H9 (cell line): ENCODE data around the gene OSBPL1A. TPM values are rescaled to one million over a fixed set of nuclear protein-coding genes. Genes with fewer than 3 reads are reported as not detected.

Source experiments
- DNase-seq: peaks from one replicate; pipeline ENCODE4 v3.0.0-alpha.2; 2017
- H2AFZ ChIP-seq: one replicate; pipeline ENCODE4 v1.6.1; 2013; ENCODE audit warnings: mild to moderate bottlenecking, low read length, control low read depth, moderate library complexity
- H2AK5ac ChIP-seq: 2 replicates; pipeline ENCODE4 v1.6.1; 2013; ENCODE audit warnings: low read length, control low read depth, mixed read lengths; ENCODE audit not compliant: insufficient read length
- H2BK120ac ChIP-seq: one replicate; pipeline ENCODE4 v1.6.1; 2013; ENCODE audit warnings: low read depth, mild to moderate bottlenecking, low read length, control low read depth, inconsistent platforms; ENCODE audit not compliant: poor library complexity, severe bottlenecking
- H2BK12ac ChIP-seq: 2 replicates; pipeline ENCODE4 v1.6.1; 2013; ENCODE audit warnings: low read length, control low read depth, mixed read lengths, low read depth; ENCODE audit not compliant: insufficient read length
- H2BK15ac ChIP-seq: 2 replicates; pipeline ENCODE4 v1.6.1; 2013; ENCODE audit warnings: low read depth, low read length, control low read depth
- H2BK20ac ChIP-seq: one replicate; pipeline ENCODE4 v1.6.1; 2013; ENCODE audit warnings: low read depth, mild to moderate bottlenecking, low read length, control low read depth, inconsistent platforms; ENCODE audit not compliant: poor library complexity, severe bottlenecking
- H2BK5ac ChIP-seq: 2 replicates; pipeline ENCODE4 v1.6.1; 2013; ENCODE audit warnings: low read length, control low read depth, mixed read lengths; ENCODE audit not compliant: insufficient read length
- H3K14ac ChIP-seq: 2 replicates; pipeline ENCODE4 v1.6.1; 2013; ENCODE audit warnings: low read length, control low read depth; ENCODE audit not compliant: insufficient read depth
- H3K18ac ChIP-seq: 2 replicates; pipeline ENCODE4 v1.6.1; 2013; ENCODE audit warnings: low read depth, mild to moderate bottlenecking, mixed read lengths, low read length, control low read depth; ENCODE audit not compliant: insufficient read length
- H3K23ac ChIP-seq: 2 replicates; pipeline ENCODE4 v1.6.1; 2013; ENCODE audit warnings: low read length, control low read depth, mixed read lengths, low read depth; ENCODE audit not compliant: insufficient read length
- H3K23me2 ChIP-seq: 2 replicates; pipeline ENCODE4 v1.6.1; 2013; ENCODE audit warnings: low read depth, mild to moderate bottlenecking, mixed read lengths, low read length, control low read depth; ENCODE audit not compliant: insufficient read length, poor library complexity, severe bottlenecking
- H3K27ac ChIP-seq: 2 replicates; pipeline ENCODE4 v1.5.1; 2013; ENCODE audit warnings: low read length, control low read depth, mixed read lengths, low read depth; ENCODE audit not compliant: insufficient read length
- H3K27me3 ChIP-seq: 2 replicates; pipeline ENCODE4 v1.6.1; 2013; ENCODE audit warnings: low read length, control low read depth, inconsistent platforms; ENCODE audit not compliant: insufficient read depth
- H3K4ac ChIP-seq: 2 replicates; pipeline ENCODE4 v1.6.1; 2013; ENCODE audit warnings: low read depth, mild to moderate bottlenecking, control low read depth, inconsistent platforms, low read length, moderate library complexity
- H3K4me1 ChIP-seq: 2 replicates; pipeline ENCODE4 v1.6.1; 2013; ENCODE audit warnings: low read length, control low read depth, inconsistent platforms; ENCODE audit not compliant: insufficient read depth
- H3K4me2 ChIP-seq: 2 replicates; pipeline ENCODE4 v1.6.1; 2013; ENCODE audit warnings: low read length, control low read depth, mixed read lengths; ENCODE audit not compliant: insufficient read length, insufficient read depth
- H3K56ac ChIP-seq: 2 replicates; pipeline ENCODE4 v1.6.1; 2013; ENCODE audit warnings: low read depth, mild to moderate bottlenecking, mixed read lengths, low read length, control low read depth; ENCODE audit not compliant: insufficient read length
- H3K79me1 ChIP-seq: 2 replicates; pipeline ENCODE4 v1.6.1; 2013; ENCODE audit warnings: low read depth, mild to moderate bottlenecking, moderate library complexity, low read length, control low read depth, inconsistent platforms; ENCODE audit not compliant: insufficient read depth, poor library complexity, severe bottlenecking
- H3K79me2 ChIP-seq: 2 replicates; pipeline ENCODE4 v1.6.1; 2013; ENCODE audit warnings: low read length, control low read depth, inconsistent platforms; ENCODE audit not compliant: insufficient read depth
- H3K9ac ChIP-seq: 2 replicates; pipeline ENCODE4 v1.6.1; 2013; ENCODE audit warnings: low read length, control low read depth, mixed read lengths; ENCODE audit not compliant: insufficient read length; ENCODE audit errors: extremely low read depth
- H3K9me3 ChIP-seq: one replicate; pipeline ENCODE4 v1.6.1; 2013; ENCODE audit warnings: low read depth, low read length, inconsistent platforms; ENCODE audit not compliant: control insufficient read depth
- H3T11ph ChIP-seq: one replicate; pipeline ENCODE4 v1.6.1; 2013; ENCODE audit warnings: mild to moderate bottlenecking, low read length, control low read depth, inconsistent platforms
- H4K20me1 ChIP-seq: one replicate; pipeline ENCODE4 v1.6.1; 2013; ENCODE audit not compliant: control insufficient read depth, insufficient read length, insufficient read depth
- H4K5ac ChIP-seq: 2 replicates; pipeline ENCODE4 v1.6.1; 2013; ENCODE audit warnings: low read depth, mild to moderate bottlenecking, mixed read lengths, low read length, control low read depth; ENCODE audit not compliant: insufficient read length
- H4K8ac ChIP-seq: replicated peaks from 2 replicates; pipeline ENCODE4 v1.6.1; 2013; ENCODE audit warnings: low read length, control low read depth, mixed read lengths, low read depth; ENCODE audit not compliant: insufficient read length
- H4K91ac ChIP-seq: 2 replicates; pipeline ENCODE4 v1.6.1; 2013; ENCODE audit warnings: low read depth, mild to moderate bottlenecking, moderate library complexity, mixed read lengths, low read length, control low read depth; ENCODE audit not compliant: insufficient read length
- H3K27ac Mint-ChIP-seq, 3 experiments: 2 replicates in 2 of 3; 3 replicates in 1 of 3; pipeline ENCODE4 v1.8.0; 2020 to 2021; ENCODE audit warnings: mixed read lengths in 3 of 3, mild to moderate bottlenecking in 1 of 3, moderate library complexity in 1 of 3
- H3K27me3 Mint-ChIP-seq: 2 replicates; pipeline ENCODE4 v1.8.0; 2021; ENCODE audit warnings: low read depth, mild to moderate bottlenecking, moderate library complexity, mixed read lengths
- H3K36me3 Mint-ChIP-seq, 3 experiments: 2 replicates in 2 of 3; 3 replicates in 1 of 3; pipeline ENCODE4 v1.8.0; 2020 to 2021; ENCODE audit warnings: low read depth in 3 of 3, mixed read lengths in 3 of 3; ENCODE audit not compliant: insufficient read depth in 1 of 3
- H3K4me1 Mint-ChIP-seq, 2 experiments: 2 replicates each; pipeline ENCODE4 v1.8.0; 2020; ENCODE audit warnings: mixed read lengths in 2 of 2
- H3K4me3 Mint-ChIP-seq, 2 experiments: 2 replicates in 1 of 2; 3 replicates in 1 of 2; pipeline ENCODE4 v1.8.0; 2020 to 2021; ENCODE audit warnings: mild to moderate bottlenecking in 2 of 2, mixed read lengths in 2 of 2, moderate library complexity in 1 of 2
- H3K9me3 Mint-ChIP-seq, 2 experiments: 2 replicates in 1 of 2; 3 replicates in 1 of 2; pipeline ENCODE4 v1.8.0; 2020; ENCODE audit warnings: mild to moderate bottlenecking in 2 of 2, mixed read lengths in 2 of 2, moderate library complexity in 1 of 2
- WGBS: extraction: QIAGEN DNeasy Blood & Tissue Kit; methylation state at CpG from one replicate; pipeline ENCODE4 v1.1.7; 2013; ENCODE audit warnings: missing lambda C conversion rate, low lambda C conversion rate, mixed read lengths; ENCODE audit not compliant: insufficient read length; ENCODE audit errors: extremely low coverage; 5-methylcytosine and 5-hydroxymethylcytosine counted together
- total RNA-seq: library from RNA; stranded (reverse); gene quantifications from 2 replicates; pipeline ENCODE4 v1.2.1, GENCODE V29; 2021
- TF ChIP-seq, protein P1 (sequence below): fragments of 200-600 bp; sonication (generic); conservative IDR thresholded peaks from 3 replicates; pipeline ENCODE4 v1.8.0; 2021; ENCODE audit warnings: antibody characterized with exemption, mild to moderate bottlenecking

The OSBPL1A gene
- total RNA-seq, 1 experiment from 2014 or later, result 33.9 TPM

DNA sequence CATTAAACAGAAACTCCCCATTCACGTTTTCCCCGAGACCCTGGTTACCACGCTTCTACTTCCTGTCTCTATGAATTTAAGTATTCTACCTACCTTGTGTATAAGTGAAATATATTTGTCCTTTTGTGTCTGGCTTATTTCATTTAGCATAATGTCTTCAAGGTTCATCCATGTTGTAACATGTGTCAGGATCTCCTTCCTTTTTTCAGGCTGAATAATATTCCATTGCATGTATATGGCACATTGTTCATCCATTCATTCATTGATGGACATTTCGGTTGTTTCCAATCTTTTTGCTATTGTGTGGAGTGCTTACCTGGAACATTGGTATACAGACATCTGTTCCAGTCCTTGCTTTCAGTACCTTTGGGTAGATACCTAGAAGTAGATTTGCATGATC is 276.9 kb downstream of the OSBPL1A start:
- H3K27ac ChIP-seq, result no peak overlapping the region
- no peaks in the 10 kb centered on the region for H3K9me3 ChIP-seq
- no peaks in the 10 kb centered on the region for H3K4me1 ChIP-seq
- H3K18ac ChIP-seq, result no peak overlapping the region
- no peak overlapping the region for H2BK15ac ChIP-seq
- no peaks in the 10 kb centered on the region for H3K27me3 ChIP-seq
- H4K20me1 ChIP-seq, result no peaks in the 10 kb centered on the region
- H3K79me2 ChIP-seq, result no peaks in the 10 kb centered on the region
- H3T11ph ChIP-seq, result no peak overlapping the region
- Mint-ChIP-seq H3K27me3 (no peaks in the 10 kb centered on the region), H3K4me3 (no peak overlapping the region), H3K4me1 (peaks cover 0 to 3% of the 10 kb centered on the region in 2 experiments; a peak in 1 of 4 replicates), H3K27ac (no peak overlapping the region), H3K9me3 (no peaks in the 10 kb centered on the region), H3K36me3 (peaks cover 0 to 17% (median 6%) of the 10 kb centered on the region in 3 experiments; a peak in 5 of 7 replicates)
- DNase-seq, result no peak
- H4K91ac ChIP-seq, result no peak overlapping the region
- no peak overlapping the region for H2BK12ac ChIP-seq
- no peak overlapping the region for H2BK120ac ChIP-seq
- H3K79me1 ChIP-seq, result no peaks in the 10 kb centered on the region
- no peak overlapping the region for H2BK5ac ChIP-seq
- no peak overlapping the region for H3K4me2 ChIP-seq
- no peak overlapping the region for H4K5ac ChIP-seq
- no peak overlapping the region for H3K14ac ChIP-seq
- no peak overlapping the region for H3K4ac ChIP-seq
- H2AK5ac ChIP-seq, result no peak overlapping the region
- no peak overlapping the region for H3K9ac ChIP-seq
- H3K56ac ChIP-seq, result no peak overlapping the region
- no peaks in the 10 kb centered on the region for H3K23me2 ChIP-seq
- TF ChIP-seq, protein P1, sequence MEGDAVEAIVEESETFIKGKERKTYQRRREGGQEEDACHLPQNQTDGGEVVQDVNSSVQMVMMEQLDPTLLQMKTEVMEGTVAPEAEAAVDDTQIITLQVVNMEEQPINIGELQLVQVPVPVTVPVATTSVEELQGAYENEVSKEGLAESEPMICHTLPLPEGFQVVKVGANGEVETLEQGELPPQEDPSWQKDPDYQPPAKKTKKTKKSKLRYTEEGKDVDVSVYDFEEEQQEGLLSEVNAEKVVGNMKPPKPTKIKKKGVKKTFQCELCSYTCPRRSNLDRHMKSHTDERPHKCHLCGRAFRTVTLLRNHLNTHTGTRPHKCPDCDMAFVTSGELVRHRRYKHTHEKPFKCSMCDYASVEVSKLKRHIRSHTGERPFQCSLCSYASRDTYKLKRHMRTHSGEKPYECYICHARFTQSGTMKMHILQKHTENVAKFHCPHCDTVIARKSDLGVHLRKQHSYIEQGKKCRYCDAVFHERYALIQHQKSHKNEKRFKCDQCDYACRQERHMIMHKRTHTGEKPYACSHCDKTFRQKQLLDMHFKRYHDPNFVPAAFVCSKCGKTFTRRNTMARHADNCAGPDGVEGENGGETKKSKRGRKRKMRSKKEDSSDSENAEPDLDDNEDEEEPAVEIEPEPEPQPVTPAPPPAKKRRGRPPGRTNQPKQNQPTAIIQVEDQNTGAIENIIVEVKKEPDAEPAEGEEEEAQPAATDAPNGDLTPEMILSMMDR, result no peak
- H2AFZ ChIP-seq, result no peak overlapping the region
- WGBS, result no CpG with 5 or more reads among the region's 4 CpGs
- H2BK20ac ChIP-seq, result no peak overlapping the region
- no peak overlapping the region for H4K8ac ChIP-seq
- H3K23ac ChIP-seq, result no peak overlapping the region
